GM23248 (cell line): ENCODE data around the gene ARFGEF3. TPM values are rescaled to one million over a fixed set of nuclear protein-coding genes. Genes with fewer than 3 reads are reported as not detected.

Source experiments
- DNase-seq: peaks from one replicate; pipeline ENCODE4 v3.0.0-alpha.2; 2015
- H2AFZ ChIP-seq: fragments of 200-600 bp; sonication (generic); 2 replicates; pipeline ENCODE4 v1.6.1; 2016; ENCODE audit warnings: antibody characterized with exemption
- H3F3A ChIP-seq: fragments of 200-600 bp; sonication (generic); 2 replicates; pipeline ENCODE4 v1.6.1; 2016; ENCODE audit warnings: mild to moderate bottlenecking, antibody characterized with exemption, mixed run types; ENCODE audit not compliant: insufficient read depth
- H3K27ac ChIP-seq: fragments of 200-600 bp; sonication (generic); 2 replicates; pipeline ENCODE4 v1.5.1; 2016; ENCODE audit warnings: mild to moderate bottlenecking
- H3K27me3 ChIP-seq: fragments of 200-600 bp; sonication (generic); replicated peaks from 2 replicates; pipeline ENCODE4 v1.6.1; 2016; ENCODE audit warnings: mild to moderate bottlenecking; ENCODE audit not compliant: insufficient read depth
- H3K36me3 ChIP-seq: fragments of 200-600 bp; sonication (generic); 2 replicates; pipeline ENCODE4 v1.6.1; 2016; ENCODE audit warnings: low read depth, mild to moderate bottlenecking
- H3K4me1 ChIP-seq: fragments of 200-600 bp; sonication (generic); 2 replicates; pipeline ENCODE4 v1.6.1; 2016; ENCODE audit warnings: mild to moderate bottlenecking; ENCODE audit not compliant: insufficient read depth
- H3K4me2 ChIP-seq: fragments of 200-600 bp; sonication (generic); one replicate; pipeline ENCODE4 v1.6.1; 2016; ENCODE audit warnings: mild to moderate bottlenecking; ENCODE audit not compliant: unreplicated experiment
- H3K4me3 ChIP-seq: fragments of 200-600 bp; sonication (generic); 2 replicates; pipeline ENCODE4 v1.5.1; 2016; ENCODE audit warnings: mild to moderate bottlenecking
- H3K79me2 ChIP-seq: fragments of 200-600 bp; sonication (generic); 2 replicates; pipeline ENCODE4 v1.6.1; 2016; ENCODE audit warnings: mild to moderate bottlenecking; ENCODE audit not compliant: insufficient read depth
- H3K9ac ChIP-seq: fragments of 200-600 bp; sonication (generic); 2 replicates; pipeline ENCODE4 v1.6.1; 2016; ENCODE audit warnings: mild to moderate bottlenecking
- H3K9me2 ChIP-seq: fragments of 200-600 bp; sonication (generic); 2 replicates; pipeline ENCODE4 v1.6.1; 2016; ENCODE audit warnings: mixed run types, mild to moderate bottlenecking, moderate library complexity; ENCODE audit not compliant: insufficient read depth
- H3K9me3 ChIP-seq: fragments of 200-600 bp; sonication (generic); one replicate; pipeline ENCODE4 v1.6.1; 2017; ENCODE audit warnings: low read depth
- H4K20me1 ChIP-seq: fragments of 200-600 bp; sonication (generic); 2 replicates; pipeline ENCODE4 v1.6.0; 2016; ENCODE audit not compliant: insufficient read depth
- EZH2 ChIP-seq: fragments of 200-600 bp; sonication (generic); IDR thresholded peaks from 2 replicates; pipeline ENCODE4 v1.6.1; 2018; ENCODE audit warnings: antibody characterized with exemption, mild to moderate bottlenecking; ENCODE audit not compliant: insufficient read depth, poor library complexity, severe bottlenecking
- EZH2phosphoT487 ChIP-seq: fragments of 200-600 bp; sonication (generic); IDR thresholded peaks from 2 replicates; pipeline ENCODE4 v1.6.1; 2018; ENCODE audit warnings: antibody characterized with exemption, moderate library complexity, mild to moderate bottlenecking, low read depth; ENCODE audit not compliant: insufficient read depth
- WGBS, 2 experiments: methylation state at CpG; one replicate each; pipeline ENCODE4 v1.1.6; 2015 to 2017; ENCODE audit warnings: low lambda C conversion rate in 2 of 2, low coverage in 1 of 2; ENCODE audit errors: missing lambda C conversion rate in 2 of 2; 5-methylcytosine and 5-hydroxymethylcytosine counted together
- in situ Hi-C: fragments of 300-500 bp; cut with MboI; formaldehyde crosslinking; loops from 2 replicates; pipeline ENCODE4 v1.15.0; 2020
- polyA plus RNA-seq: library from polyadenylated mRNA; unstranded; fragments of >200 nt; fragmentation: Nextera tagmentation; extraction: Ambion mirVana; gene quantifications from 2 replicates; pipeline ENCODE4 v1.2.1, GENCODE V29; 2016
- total RNA-seq: library from RNA; depleted of rRNA; stranded (reverse); fragments of >200 nt; shearing (Covaris generic); gene quantifications from 2 replicates; pipeline ENCODE4 v1.2.3, GENCODE V29; 2014

The ARFGEF3 gene
- total and polyA plus RNA-seq, 2 experiments from 2014 or later, result 0.06 to 0.11 TPM

DNA sequence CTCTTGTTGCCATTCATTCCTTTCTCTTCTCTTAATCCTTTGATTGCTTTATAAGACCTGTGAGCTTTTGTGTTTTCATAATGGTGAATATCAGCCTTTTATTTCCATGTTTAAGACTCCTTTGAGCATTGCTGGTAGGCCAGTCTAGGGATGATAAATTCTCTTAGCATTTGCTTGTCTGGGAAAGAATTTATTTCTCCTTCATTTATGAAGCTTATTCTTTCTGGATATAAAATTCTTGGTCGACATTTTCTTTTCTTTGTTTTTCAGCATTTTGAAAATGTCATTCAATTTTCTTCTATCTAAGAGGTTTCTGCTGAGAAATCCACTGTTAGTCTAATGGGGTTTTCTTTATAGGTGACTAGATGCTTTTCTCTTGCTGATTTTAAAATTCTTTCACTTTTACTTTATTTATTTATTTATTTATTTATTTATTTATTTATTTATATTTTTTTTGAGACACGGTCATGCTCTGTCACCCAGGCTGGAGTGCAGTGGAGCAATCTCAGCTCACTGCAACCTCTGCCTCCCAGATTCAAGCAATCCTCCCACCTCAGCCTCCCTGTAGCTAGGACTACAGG is 15.0 kb downstream of the ARFGEF3 start:
- Histone ChIP-seq H3K9me3 (no peaks in the 10 kb centered on the region), H4K20me1 (no peaks in the 10 kb centered on the region), H3K9me2 (no peaks in the 10 kb centered on the region), H3K4me1 (no peaks in the 10 kb centered on the region), H3K4me3 (no peak overlapping the region), H3K36me3 (no peaks in the 10 kb centered on the region), H2AFZ (no peak overlapping the region), H3F3A (no peaks in the 10 kb centered on the region), H3K9ac (no peak overlapping the region), H3K79me2 (no peaks in the 10 kb centered on the region), H3K27me3 (peaks cover 13% of the 10 kb centered on the region), H3K27ac (no peak overlapping the region), H3K4me2 (no peak overlapping the region)
- WGBS, 2 experiments, result 33 to 48% methylated on average over 2 of the region's 2 CpGs
- in situ Hi-C loops, result no loop called here
- TF ChIP-seq EZH2 (no peak), EZH2phosphoT487 (no peak)
- no peak for DNase-seq

DNA sequence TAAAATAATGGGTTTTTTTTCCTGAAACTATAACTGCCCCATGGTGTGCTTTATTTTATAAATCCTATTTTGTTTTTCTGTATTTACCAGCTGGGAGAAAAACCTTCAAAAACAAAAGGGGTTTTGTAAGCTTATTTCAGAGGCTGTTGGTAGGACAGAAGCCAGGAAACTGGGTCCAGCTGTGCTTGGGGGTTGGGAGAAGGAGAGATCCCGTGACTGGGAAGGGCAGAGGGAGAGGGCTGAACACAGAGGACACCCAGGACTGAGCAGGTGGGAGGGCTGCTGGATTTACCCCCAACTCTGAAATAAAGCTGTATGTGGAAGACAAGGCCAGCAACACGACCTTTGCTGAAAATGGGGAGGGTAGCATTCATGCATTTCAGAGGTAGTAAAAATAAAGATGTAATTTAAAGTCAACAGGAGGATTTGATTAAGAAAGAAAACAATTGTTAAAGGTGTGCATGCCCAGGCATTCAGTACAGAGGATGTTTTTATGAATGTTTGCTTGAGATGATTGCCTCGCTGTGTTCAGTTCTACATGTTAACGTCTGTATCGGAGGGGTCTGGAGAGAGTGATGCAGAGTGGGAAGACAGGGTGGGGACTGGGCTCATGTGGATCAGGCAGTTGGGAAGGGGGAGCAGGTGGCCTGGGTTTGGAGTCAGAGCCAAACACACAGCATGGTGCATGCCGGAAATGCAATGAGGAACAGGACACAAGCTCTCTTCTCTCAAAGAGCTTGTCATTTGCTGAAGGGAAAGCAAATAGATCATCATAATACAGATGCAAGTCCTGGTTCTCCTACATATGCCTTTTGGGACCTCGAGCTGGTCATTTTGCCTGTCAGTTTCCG is 21.4 kb downstream of the ARFGEF3 start:
- Histone ChIP-seq H3K36me3 (no peaks in the 10 kb centered on the region), H3K79me2 (no peaks in the 10 kb centered on the region), H3K4me2 (no peak overlapping the region), H3K27ac (no peak overlapping the region), H3K4me1 (no peaks in the 10 kb centered on the region), H3K9ac (no peak overlapping the region), H3K9me2 (no peaks in the 10 kb centered on the region), H2AFZ (no peak overlapping the region), H3K27me3 (no peaks in the 10 kb centered on the region; the same call in 1 of the 2 replicates), H3F3A (no peaks in the 10 kb centered on the region), H4K20me1 (no peaks in the 10 kb centered on the region), H3K4me3 (no peak overlapping the region), H3K9me3 (no peaks in the 10 kb centered on the region)
- TF ChIP-seq EZH2 (no peak), EZH2phosphoT487 (no peak)
- no peak for DNase-seq
- in situ Hi-C loops, result no loop called here
- WGBS, 2 experiments, result 47 to 50% methylated on average over 8 of the region's 8 CpGs

DNA sequence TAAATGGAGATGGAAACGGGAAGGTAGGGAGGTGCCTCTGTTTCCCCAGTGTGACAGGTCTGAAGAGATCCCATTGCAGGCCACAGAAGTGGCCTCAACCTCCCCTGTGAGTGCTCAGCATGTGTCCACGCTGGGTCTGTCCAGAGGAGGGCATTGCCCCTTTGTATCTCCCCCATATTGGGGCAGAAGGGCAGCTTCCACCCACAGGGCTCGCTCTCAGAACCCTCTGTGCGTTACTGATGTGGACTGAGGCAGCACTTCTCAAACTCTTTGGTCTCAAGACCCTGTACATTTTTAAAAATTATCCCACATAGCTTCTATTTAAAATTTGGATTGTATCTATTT is 22.0 kb downstream of the ARFGEF3 start:
- H3K79me2 ChIP-seq, result no peaks in the 10 kb centered on the region
- no peaks in the 10 kb centered on the region for H3K36me3 ChIP-seq
- H3K4me3 ChIP-seq, result no peak overlapping the region
- WGBS, 2 experiments, result 47 to 51% methylated on average over 4 of the region's 4 CpGs
- H3K27ac ChIP-seq, result no peak overlapping the region
- no peaks in the 10 kb centered on the region for H3F3A ChIP-seq
- no peak for TF ChIP-seq EZH2phosphoT487
- no peak for TF ChIP-seq EZH2
- H3K9me3 ChIP-seq, result no peaks in the 10 kb centered on the region
- no peak overlapping the region for H2AFZ ChIP-seq
- H4K20me1 ChIP-seq, result no peaks in the 10 kb centered on the region
- no peak overlapping the region for H3K9ac ChIP-seq
- H3K4me2 ChIP-seq, result no peak overlapping the region
- no peaks in the 10 kb centered on the region for H3K4me1 ChIP-seq
- H3K9me2 ChIP-seq, result no peaks in the 10 kb centered on the region
- no peak for DNase-seq
- in situ Hi-C loops, result no loop called here
- H3K27me3 ChIP-seq, result no peaks in the 10 kb centered on the region; the same call in 1 of the 2 replicates

DNA sequence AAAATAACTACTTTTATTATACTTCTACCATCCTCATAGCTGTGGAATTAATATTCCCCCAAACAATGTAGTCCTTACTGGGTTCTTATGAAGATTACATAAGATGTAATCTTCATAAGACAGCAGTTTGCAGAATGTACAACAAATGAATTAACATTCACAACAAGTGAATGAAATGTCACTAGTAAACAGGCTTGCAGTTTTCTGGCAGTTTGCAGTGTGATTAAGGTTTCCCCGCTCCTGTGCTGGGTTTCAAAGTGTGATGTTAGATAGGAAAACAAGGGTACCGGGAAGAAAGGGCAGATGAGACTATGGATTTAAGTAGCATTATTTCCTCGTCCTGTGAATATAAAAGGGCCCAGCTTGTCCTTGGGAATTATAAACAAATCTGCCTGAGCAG is 22.5 kb downstream of the ARFGEF3 start:
- in situ Hi-C loops, result no loop called here
- WGBS, 2 experiments, result 47 to 52% methylated on average over 3 of the region's 3 CpGs

More for the DNA sequence above, 22.5 kb downstream of the ARFGEF3 start:
- H3K9me2 ChIP-seq, result no peaks in the 10 kb centered on the region
- H3K27me3 ChIP-seq, result no peaks in the 10 kb centered on the region; the same call in 1 of the 2 replicates
- H3K79me2 ChIP-seq, result no peaks in the 10 kb centered on the region
- H3F3A ChIP-seq, result no peaks in the 10 kb centered on the region
- H2AFZ ChIP-seq, result no peak overlapping the region
- H3K9me3 ChIP-seq, result no peaks in the 10 kb centered on the region
- DNase-seq, result no peak
- H3K4me2 ChIP-seq, result no peak overlapping the region
- H3K27ac ChIP-seq, result no peak overlapping the region
- no peaks in the 10 kb centered on the region for H3K4me1 ChIP-seq
- TF ChIP-seq EZH2 (no peak), EZH2phosphoT487 (no peak)
- no peak overlapping the region for H3K4me3 ChIP-seq
- H3K9ac ChIP-seq, result no peak overlapping the region
- H4K20me1 ChIP-seq, result no peaks in the 10 kb centered on the region
- no peaks in the 10 kb centered on the region for H3K36me3 ChIP-seq
